Glomerular visceral epithelial cell (primary cell): ENCODE data around the gene CTBS.
A peak's percentile ranks its signal among the peaks of the same experiment; 100 is the strongest.
"Not testable (repeated sequence)": the region's sequence is repeated elsewhere in the genome, so short reads cannot be mapped to it uniquely, and the experiment has no call there.

Experiments used
- DNase-seq: peaks from one replicate; pipeline ENCODE4 v3.0.0-alpha.2; 2016; ENCODE audit errors: extremely low spot score

The CTBS gene

GRCh38 chr1:84573967-84574842 is at the start of gene CTBS:
Gene CTBS (minus strand): TSS chr1:84574440. CDS start chr1:84574415, 25 bp downstream.
- peak; percentile 90 for DNase-seq

GRCh38 chr1:84621553-84621952 is 47.3 kb upstream of the CTBS start:
- DNase-seq, result no peak

GRCh38 chr1:84620720-84621313 is 46.6 kb upstream of the CTBS start:
- DNase-seq, result peak; percentile 87

GRCh38 chr1:84619383-84620102 is 45.3 kb upstream of the CTBS start:
- peak; percentile 80 for DNase-seq

- no peak for DNase-seq
These were observed 43.1 kb upstream of the CTBS start for GRCh38 chr1:84617349-84617748.

- no peak for DNase-seq
These were observed 41.5 kb upstream of the CTBS start for GRCh38 chr1:84615790-84616189.

- no peak for DNase-seq
These were observed 39.6 kb upstream of the CTBS start for GRCh38 chr1:84613887-84614286.

GRCh38 chr1:84613026-84613425 is 38.8 kb upstream of the CTBS start:
- no peak for DNase-seq

GRCh38 chr1:84611796-84612195 is 37.6 kb upstream of the CTBS start:
- DNase-seq, result no peak

- no peak for DNase-seq
These were observed 36.9 kb upstream of the CTBS start for GRCh38 chr1:84611091-84611490.

GRCh38 chr1:84606977-84607376 is 32.7 kb upstream of the CTBS start:
- no peak for DNase-seq

GRCh38 chr1:84605157-84605556 is 30.9 kb upstream of the CTBS start:
- DNase-seq, result no peak

GRCh38 chr1:84603941-84604830 is 29.9 kb upstream of the CTBS start:
- no peak for DNase-seq

- no peak for DNase-seq
These were observed 29.0 kb upstream of the CTBS start for GRCh38 chr1:84603223-84603622.

- no peak for DNase-seq
These were observed 26.6 kb upstream of the CTBS start for GRCh38 chr1:84600796-84601195.

GRCh38 chr1:84598846-84599741 is 24.9 kb upstream of the CTBS start:
- peak; percentile 42 for DNase-seq

- no peak for DNase-seq
These were observed 24.2 kb upstream of the CTBS start for GRCh38 chr1:84598418-84598817.

GRCh38 chr1:84597011-84597410 is 22.8 kb upstream of the CTBS start:
- no peak for DNase-seq

- not testable (repeated sequence) for DNase-seq
These were observed 20.7 kb upstream of the CTBS start for GRCh38 chr1:84594959-84595358.

GRCh38 chr1:84587099-84587498 is 12.9 kb upstream of the CTBS start:
- no peak for DNase-seq

GRCh38 chr1:84585803-84586202 is 11.6 kb upstream of the CTBS start:
- no peak for DNase-seq
